GM12878 (cell line): Measurements from ENCODE around the gene NBPF1.
"Not testable (repeated sequence)": the region's sequence is repeated elsewhere in the genome, so short reads cannot be mapped to it uniquely, and the experiment has no call there.

Source experiments
- CTCF ChIP-seq, 3 experiments: IDR thresholded peaks in 2 of 3; conservative IDR thresholded peaks in 1 of 3; 2 replicates each; pipeline ENCODE4 v1.5.1; 2011; ENCODE audit warnings: low read depth in 3 of 3, low read length in 3 of 3, mild to moderate bottlenecking in 3 of 3, control low read depth in 2 of 3, moderate library complexity in 2 of 3, inconsistent platforms in 1 of 3, mixed read lengths in 1 of 3; ENCODE audit not compliant: control insufficient read depth in 2 of 3, insufficient read depth in 1 of 3; ENCODE audit errors: extremely low read depth in 1 of 3
- RUNX3 ChIP-seq: IDR thresholded peaks from 2 replicates; pipeline ENCODE4 v1.6.1; 2012; ENCODE audit warnings: low read length, inconsistent platforms

GRCh38 chr1:16535487-16535886, 77.9 kb downstream of the NBPF1 start:
- not testable (repeated sequence) for TF ChIP-seq CTCF (IDR thresholded peaks at IDR 0.05 in 2 of 3, conservative IDR thresholded peaks at IDR 0.05 in 1 of 3; ENCODE audit: control insufficient read depth in 2 of 3, extremely low read depth in 1 of 3, insufficient read depth in 1 of 3, low read depth in 3 of 3, low read length in 3 of 3); RUNX3
